Mesothelial cell of epicardium (in vitro differentiated cells): ENCODE results near the gene PALD1. TPM values are rescaled to one million over a fixed set of nuclear protein-coding genes. Genes with fewer than 3 reads are reported as not detected.

ENCODE experiments used
- DNase-seq, 2 experiments: peaks; one replicate each; pipeline ENCODE4 v3.0.0; 2021; ENCODE audit warnings: low spot score in 2 of 2; ENCODE audit not compliant: unreplicated experiment in 2 of 2
- H3K27ac Mint-ChIP-seq: 2 replicates; pipeline ENCODE4 v1.8.0; 2021; ENCODE audit warnings: mixed read lengths
- H3K27me3 Mint-ChIP-seq: 2 replicates; pipeline ENCODE4 v1.8.0; 2021; ENCODE audit warnings: low read depth, mixed read lengths
- H3K36me3 Mint-ChIP-seq: 2 replicates; pipeline ENCODE4 v1.8.0; 2021; ENCODE audit warnings: mixed read lengths
- H3K4me1 Mint-ChIP-seq: 2 replicates; pipeline ENCODE4 v1.8.0; 2021; ENCODE audit warnings: mixed read lengths
- H3K4me3 Mint-ChIP-seq: 2 replicates; pipeline ENCODE4 v1.8.0; 2021; ENCODE audit warnings: mild to moderate bottlenecking, moderate library complexity, mixed read lengths
- H3K9me3 Mint-ChIP-seq: 2 replicates; pipeline ENCODE4 v1.8.0; 2021; ENCODE audit warnings: mixed read lengths
- CTCF ChIP-seq: fragments of 200-600 bp; sonication (generic); IDR thresholded peaks from one replicate; pipeline ENCODE4 v1.5.0; 2021; ENCODE audit warnings: antibody characterized with exemption; ENCODE audit not compliant: unreplicated experiment
- total RNA-seq: library from RNA; stranded (reverse); gene quantifications from 3 replicates; pipeline ENCODE4 v1.2.1, GENCODE V29; 2021

PALD1 gene
- total RNA-seq, 1 donor from 2014 or later, result 4.9 TPM

DNA sequence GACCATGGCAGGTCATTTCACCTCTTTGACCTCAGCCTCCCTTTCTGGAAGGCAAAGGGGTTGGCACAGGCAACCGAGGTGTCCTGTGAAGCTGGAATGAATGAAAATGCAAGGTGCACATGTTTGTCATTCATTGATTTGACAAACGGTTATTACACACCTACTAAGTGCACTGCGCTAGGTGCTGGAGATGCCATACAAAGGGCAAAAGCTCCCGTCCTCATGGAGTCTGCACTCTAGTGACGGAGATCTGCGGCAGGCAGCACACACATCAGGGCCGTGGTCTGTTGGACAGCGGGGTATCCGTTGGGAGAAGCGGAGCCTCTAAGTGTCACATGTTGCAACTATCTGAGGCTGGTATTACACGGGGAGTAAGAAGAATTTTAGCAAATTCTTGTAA lies 79.7 kb downstream of the PALD1 start:
- Mint-ChIP-seq H3K4me3 (no peak overlapping the region), H3K4me1 (peaks cover 37% of the 10 kb centered on the region), H3K27ac (no peak overlapping the region), H3K27me3 (no peaks in the 10 kb centered on the region), H3K36me3 (no peaks in the 10 kb centered on the region), H3K9me3 (no peaks in the 10 kb centered on the region)
- no peak for TF ChIP-seq CTCF
- DNase-seq, result no peak

DNA sequence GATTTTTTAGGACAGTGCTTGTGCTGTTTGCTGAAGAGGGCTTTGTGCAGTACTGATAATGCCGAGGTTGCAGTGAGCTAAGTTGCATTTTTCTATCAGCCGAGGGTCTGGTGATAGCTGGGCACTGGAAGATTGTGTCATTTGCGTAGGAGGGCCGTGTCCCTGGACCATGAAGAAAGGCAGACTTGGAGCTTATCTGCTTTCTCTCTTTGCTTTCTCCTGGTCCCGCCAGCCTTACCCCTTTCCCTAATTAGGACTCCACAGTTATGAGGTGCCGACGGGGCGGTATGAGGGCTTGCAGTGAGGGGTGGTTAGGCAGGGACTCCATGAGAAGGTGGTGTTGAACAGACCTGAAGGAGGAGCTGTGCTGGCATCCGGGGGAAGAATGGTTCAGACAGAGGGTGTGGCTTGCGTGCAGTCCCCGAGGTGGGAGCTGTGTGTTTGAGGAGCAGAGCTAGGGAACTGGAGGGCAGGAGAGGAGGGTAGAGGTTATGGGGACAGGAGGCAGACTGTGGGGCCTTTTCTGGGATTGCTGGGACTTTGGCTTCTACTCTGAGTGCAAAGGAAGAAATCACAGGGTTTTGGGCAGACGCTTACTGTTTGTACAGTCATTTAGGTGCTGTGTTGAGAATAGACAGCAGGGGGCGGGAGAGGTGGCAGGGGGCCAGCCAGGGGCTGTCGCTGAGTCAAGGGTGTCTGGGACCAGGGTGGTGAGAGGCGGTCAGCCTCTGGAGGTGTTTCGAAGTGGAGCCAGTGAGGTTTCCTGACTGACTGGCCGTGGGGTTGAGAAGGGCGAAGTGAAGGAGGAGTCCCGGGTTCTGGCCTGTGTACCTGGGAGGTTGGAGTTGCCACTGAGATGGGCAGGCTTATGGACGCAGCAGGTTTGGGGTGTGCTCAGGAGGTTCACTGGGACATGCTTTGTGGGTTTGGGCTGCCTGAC lies 80.6 kb downstream of the PALD1 start:
- H3K27me3 Mint-ChIP-seq, result no peaks in the 10 kb centered on the region
- no peaks in the 10 kb centered on the region for H3K36me3 Mint-ChIP-seq
- TF ChIP-seq CTCF, result peak; percentile 52
- H3K9me3 Mint-ChIP-seq, result no peaks in the 10 kb centered on the region
- DNase-seq, result peak in 1 of 2 experiments; percentile 75
- peak overlapping the region; percentile 24 for H3K4me3 Mint-ChIP-seq
- peaks cover 40% of the 10 kb centered on the region for H3K4me1 Mint-ChIP-seq
- H3K27ac Mint-ChIP-seq, result peak overlapping the region; percentile 86

GRCh38 chr10:70559861-70560260 lies 81.3 kb downstream of the PALD1 start:
- no peaks in the 10 kb centered on the region for H3K36me3 Mint-ChIP-seq
- no peak overlapping the region for H3K4me3 Mint-ChIP-seq
- peak overlapping the region; percentile 86 for H3K27ac Mint-ChIP-seq
- no peak for DNase-seq
- no peak for TF ChIP-seq CTCF
- no peaks in the 10 kb centered on the region for H3K9me3 Mint-ChIP-seq
- no peaks in the 10 kb centered on the region for H3K27me3 Mint-ChIP-seq
- peaks cover 40% of the 10 kb centered on the region for H3K4me1 Mint-ChIP-seq

DNA sequence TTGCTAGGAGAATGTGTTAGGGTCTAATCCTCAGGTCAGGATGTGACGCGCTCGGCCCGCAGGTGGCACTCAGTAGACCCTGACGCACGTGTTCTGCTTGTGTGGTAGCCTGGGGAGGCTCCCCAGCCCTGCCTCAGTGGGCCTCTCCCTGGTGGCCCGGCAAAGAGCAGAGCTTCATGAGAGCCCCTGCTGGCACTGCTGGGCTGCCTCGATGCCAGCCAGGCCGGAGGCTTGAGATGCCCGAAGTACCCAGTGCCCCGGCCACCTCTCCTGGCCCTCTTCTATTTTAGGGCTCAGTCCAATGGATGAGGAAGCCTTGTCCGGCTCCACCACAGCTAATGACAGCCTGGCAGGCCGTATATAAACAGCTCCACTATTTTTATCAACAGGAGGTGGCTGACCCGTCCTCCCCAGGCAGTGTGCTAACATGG lies 82.0 kb downstream of the PALD1 start:
- DNase-seq, result no peak
- H3K27me3 Mint-ChIP-seq, result no peaks in the 10 kb centered on the region
- H3K36me3 Mint-ChIP-seq, result no peaks in the 10 kb centered on the region
- H3K4me3 Mint-ChIP-seq, result no peak overlapping the region
- H3K9me3 Mint-ChIP-seq, result no peaks in the 10 kb centered on the region
- no peak for TF ChIP-seq CTCF
- H3K4me1 Mint-ChIP-seq, result peaks cover 40% of the 10 kb centered on the region
- no peak overlapping the region for H3K27ac Mint-ChIP-seq

GRCh38 chr10:70561070-70561469 lies 82.5 kb downstream of the PALD1 start:
- Mint-ChIP-seq H3K27ac (no peak overlapping the region), H3K4me1 (peaks cover 40% of the 10 kb centered on the region), H3K36me3 (no peaks in the 10 kb centered on the region), H3K9me3 (no peaks in the 10 kb centered on the region), H3K27me3 (no peaks in the 10 kb centered on the region), H3K4me3 (no peak overlapping the region)
- TF ChIP-seq CTCF, result no peak
- DNase-seq, result no peak
